Body of pancreas (tissue), 4 donors: ENCODE data around the gene CST9L. TPM values are rescaled to one million over a fixed set of nuclear protein-coding genes. Genes with fewer than 3 reads are reported as not detected.
A peak's percentile ranks its signal among the peaks of the same experiment; 100 is the strongest.

Source experiments
- ATAC-seq: fragments of 150-250 bp; one replicate; pipeline ENCODE4 v1.9.1; 2016
- DNase-seq, 4 donors: peaks; one replicate each; pipeline ENCODE4 v3.0.0-alpha.2; 2019
- H3K27ac ChIP-seq, 4 donors: fragments of 200-600 bp; sonication (generic); 1 replicate in 3 of 4; 2 replicates in 1 of 4; pipeline versions ENCODE4 v1.5.1 to v1.6.1; 2016 to 2019; ENCODE audit warnings: mild to moderate bottlenecking in 1 of 4, mixed read lengths in 1 of 4, moderate library complexity in 1 of 4
- H3K27me3 ChIP-seq, 2 donors: fragments of 200-600 bp; sonication (generic); one replicate each; pipeline ENCODE4 v1.6.0; 2016; ENCODE audit warnings: mild to moderate bottlenecking in 1 of 2
- H3K36me3 ChIP-seq, 2 donors: fragments of 200-600 bp; sonication (generic); replicated peaks in 1 of 2; 2 replicates each; pipeline ENCODE4 v1.5.1; 2016; ENCODE audit warnings: low read depth in 2 of 2; ENCODE audit not compliant: insufficient read depth in 1 of 2
- H3K4me1 ChIP-seq: fragments of 200-600 bp; sonication (generic); one replicate; pipeline ENCODE4 v1.6.0; 2016
- H3K4me3 ChIP-seq, 2 donors: fragments of 200-600 bp; sonication (generic); 1 replicate in 1 of 2; 2 replicates in 1 of 2; pipeline ENCODE4 v1.5.1; 2016 to 2019
- H3K9me3 ChIP-seq, 3 donors: fragments of 200-600 bp; sonication (generic); 1 replicate in 2 of 3; 2 replicates in 1 of 3; pipeline ENCODE4 v1.5.1; 2016
- CTCF ChIP-seq, 7 experiments: fragments of 450-650 bp in 4 of 7; fragments of 200-600 bp in 3 of 7; sonication (generic) in 3 of 7; IDR thresholded peaks; one replicate each; pipeline ENCODE4 v1.5.1; 2016 to 2019; ENCODE audit warnings: antibody characterized with exemption in 7 of 7
- POLR2A ChIP-seq, 3 donors: fragments of 450-650 bp; IDR thresholded peaks; one replicate each; pipeline ENCODE4 v1.6.1; 2016; ENCODE audit warnings: antibody characterized with exemption in 3 of 3, mild to moderate bottlenecking in 2 of 3
- WGBS, 2 donors: methylation state at CpG; one replicate each; pipeline ENCODE4 v1.1.5; 2017; 5-methylcytosine and 5-hydroxymethylcytosine counted together
- intact Hi-C: fragments of 100-400 bp; cut with DNase I; formaldehyde crosslinking; loops from one replicate; pipeline ENCODE4 v1.15.1; 2023
- total RNA-seq, 2 donors: library from RNA; depleted of rRNA; stranded (reverse); fragments of >200 nt; gene quantifications; one replicate each; pipeline ENCODE4 v1.1.0, GENCODE V29; 2016

CST9L gene
- total RNA-seq, 2 donors from 2014 or later, result not detected

GRCh38 chr20:23601715-23602114 lies 33.4 kb upstream of the CST9L start:
- Histone ChIP-seq H3K4me1 (no peaks in the 10 kb centered on the region), H3K36me3 (no peaks in the 10 kb centered on the region), H3K27me3 (no peaks in the 10 kb centered on the region), H3K27ac (no peak overlapping the region), H3K4me3 (no peak overlapping the region), H3K9me3 (no peaks in the 10 kb centered on the region)
- TF ChIP-seq POLR2A (IDR thresholded peaks at IDR 0.05) (no peak), CTCF (IDR thresholded peaks at IDR 0.05) (no peak)
- intact Hi-C loops, result no loop called here
- no peak for ATAC-seq
- no peak for DNase-seq
- 58 to 68% methylated on average over 4 of the region's 4 CpGs for WGBS, 2 donors

GRCh38 chr20:23598481-23598880 lies 30.2 kb upstream of the CST9L start:
- Histone ChIP-seq H3K9me3 (no peaks in the 10 kb centered on the region), H3K4me1 (no peaks in the 10 kb centered on the region), H3K36me3 (no peaks in the 10 kb centered on the region), H3K27ac (no peak overlapping the region), H3K4me3 (peak overlapping the region in 1 of 2 donors; percentile 3), H3K27me3 (no peaks in the 10 kb centered on the region)
- no peak for DNase-seq
- ATAC-seq, result no peak
- intact Hi-C loops, result no loop called here
- no peak for TF ChIP-seq CTCF (IDR thresholded peaks at IDR 0.05)
- no peak for TF ChIP-seq POLR2A (IDR thresholded peaks at IDR 0.05)

- Histone ChIP-seq H3K4me1 (no peaks in the 10 kb centered on the region), H3K27me3 (no peaks in the 10 kb centered on the region), H3K9me3 (no peaks in the 10 kb centered on the region), H3K27ac (no peak overlapping the region), H3K4me3 (no peak overlapping the region), H3K36me3 (no peaks in the 10 kb centered on the region)
- DNase-seq, result no peak
- intact Hi-C loops, result no loop called here
- ATAC-seq, result no peak
- 40 to 44% methylated on average over 2 of the region's 2 CpGs for WGBS, 2 donors
- TF ChIP-seq POLR2A (IDR thresholded peaks at IDR 0.05), result no peak
- no peak for TF ChIP-seq CTCF (IDR thresholded peaks at IDR 0.05)
Measured at GRCh38 chr20:23596579-23597250, 28.4 kb upstream of the CST9L start.

GRCh38 chr20:23595941-23596340 lies 27.7 kb upstream of the CST9L start:
- H3K27me3 ChIP-seq, result no peaks in the 10 kb centered on the region
- H3K9me3 ChIP-seq, result no peaks in the 10 kb centered on the region
- no peak overlapping the region for H3K27ac ChIP-seq
- no peak overlapping the region for H3K4me3 ChIP-seq
- no peaks in the 10 kb centered on the region for H3K4me1 ChIP-seq
- ATAC-seq, result no peak
- 64 to 76% methylated on average over 1 of the region's 1 CpG for WGBS, 2 donors
- intact Hi-C loops, result no loop called here
- no peak for TF ChIP-seq POLR2A (IDR thresholded peaks at IDR 0.05)
- TF ChIP-seq CTCF (IDR thresholded peaks at IDR 0.05), result no peak
- no peak for DNase-seq
- no peaks in the 10 kb centered on the region for H3K36me3 ChIP-seq
